Keratinocyte (primary cell): ENCODE data around the gene CEBPZ. TPM values are rescaled to one million over a fixed set of nuclear protein-coding genes. Genes with fewer than 3 reads are reported as not detected.
"Not testable (repeated sequence)": the region's sequence is repeated elsewhere in the genome, so short reads cannot be mapped to it uniquely, and the experiment has no call there.

Source experiments
- DNase-seq: peaks from one replicate; pipeline ENCODE4 v3.0.0-alpha.2; 2011; ENCODE audit warnings: low read depth, missing footprints, low spot score
- FAIRE-seq: peaks from 2 replicates; lab custom pipeline; 2011; peaks lifted over from hg19 to GRCh38; lab: Jason Lieb, UNC
- H2AFZ ChIP-seq: 2 replicates; pipeline ENCODE4 v1.6.0; 2012; ENCODE audit warnings: low read length, control low read depth, inconsistent platforms; ENCODE audit not compliant: control insufficient read depth
- H3K27ac ChIP-seq: 2 replicates; pipeline ENCODE4 v1.5.1; 2011; ENCODE audit warnings: low read length; ENCODE audit not compliant: control insufficient read depth, insufficient read depth
- H3K27me3 ChIP-seq: 3 replicates; pipeline ENCODE4 v1.6.0; 2011; ENCODE audit warnings: low read length; ENCODE audit not compliant: control insufficient read depth, insufficient read depth; ENCODE audit errors: extremely low read depth
- H3K36me3 ChIP-seq, 2 experiments: 2 replicates in 1 of 2; 3 replicates in 1 of 2; pipeline ENCODE4 v1.5.1; 2011; ENCODE audit warnings: low read length in 2 of 2, mild to moderate bottlenecking in 1 of 2; ENCODE audit not compliant: control insufficient read depth in 2 of 2, insufficient read depth in 2 of 2; ENCODE audit errors: extremely low read depth in 1 of 2
- H3K4me1 ChIP-seq: 3 replicates; pipeline ENCODE4 v1.5.1; 2011; ENCODE audit warnings: low read length; ENCODE audit not compliant: control insufficient read depth, insufficient read depth; ENCODE audit errors: extremely low read depth
- H3K4me2 ChIP-seq: 3 replicates; pipeline ENCODE4 v1.6.0; 2011; ENCODE audit warnings: low read depth, low read length; ENCODE audit not compliant: control insufficient read depth, insufficient read depth; ENCODE audit errors: extremely low read depth
- H3K4me3 ChIP-seq, 3 experiments: fragments of 200-600 bp in 1 of 3; sonication (generic) in 1 of 3; 2 replicates in 2 of 3; 3 replicates in 1 of 3; pipeline ENCODE4 v1.5.1; 2011 to 2016; ENCODE audit warnings: low read length in 3 of 3, mild to moderate bottlenecking in 3 of 3, control low read depth in 2 of 3, inconsistent platforms in 1 of 3, low read depth in 1 of 3, mixed read lengths in 1 of 3, mixed run types in 1 of 3, moderate library complexity in 1 of 3; ENCODE audit not compliant: control insufficient read depth in 2 of 3, insufficient read depth in 2 of 3; ENCODE audit errors: extremely low read depth in 1 of 3
- H3K79me2 ChIP-seq: 2 replicates; pipeline ENCODE4 v1.6.0; 2012; ENCODE audit warnings: low read length; ENCODE audit not compliant: control insufficient read depth, insufficient read depth
- H3K9ac ChIP-seq: 3 replicates; pipeline ENCODE4 v1.6.0; 2011; ENCODE audit warnings: low read length; ENCODE audit not compliant: control insufficient read depth, insufficient read depth; ENCODE audit errors: extremely low read depth
- H3K9me1 ChIP-seq: 3 replicates; pipeline ENCODE4 v1.6.0; 2011; ENCODE audit warnings: low read length; ENCODE audit not compliant: control insufficient read depth, insufficient read depth; ENCODE audit errors: extremely low read depth
- H3K9me3 ChIP-seq: 2 replicates; pipeline ENCODE4 v1.5.1; 2012; ENCODE audit warnings: low read depth, low read length; ENCODE audit not compliant: control insufficient read depth
- H4K20me1 ChIP-seq: 3 replicates; pipeline ENCODE4 v1.6.0; 2011; ENCODE audit warnings: low read length; ENCODE audit not compliant: control insufficient read depth, insufficient read depth; ENCODE audit errors: extremely low read depth
- CTCF ChIP-seq, 3 experiments: IDR thresholded peaks in 1 of 3; conservative IDR thresholded peaks in 1 of 3; optimal IDR thresholded peaks in 1 of 3; 2 replicates in 2 of 3; 3 replicates in 1 of 3; pipeline versions ENCODE3 to v1.5.1; 2011; ENCODE audit warnings: low read length in 3 of 3, mild to moderate bottlenecking in 3 of 3, moderate library complexity in 2 of 3, control low read depth in 1 of 3, inconsistent platforms in 1 of 3; ENCODE audit not compliant: insufficient read depth in 2 of 3; ENCODE audit errors: extremely low read depth in 1 of 3
- EZH2 ChIP-seq: IDR thresholded peaks from one replicate; pipeline ENCODE4 v1.6.1; 2012; ENCODE audit warnings: inconsistent platforms, mild to moderate bottlenecking, low read length, moderate library complexity
- dilution Hi-C: fragments of 300-500 bp; cut with MboI; formaldehyde crosslinking; loops from one replicate; pipeline ENCODE4 v1.7.0; 2020; ENCODE audit warnings: low sequenced_read_pairs; ENCODE audit not compliant: extremely low pct_ligation_motif_present
- polyA plus RNA-seq, 5 experiments: library from polyadenylated mRNA; depleted of rRNA in 3 of 5; stranded (reverse) in 3 of 5; stranded (forward) in 1 of 5; unstranded in 1 of 5; fragments of >200 nt; gene quantifications; 1 replicate in 1 of 5; 2 replicates in 3 of 5; 3 replicates in 1 of 5; pipeline versions ENCODE4 v1.2.1 to v1.2.3, GENCODE V29; 2011 to 2012; ENCODE audit warnings: missing spikeins in 2 of 5, low read depth in 1 of 5, low replicate concordance in 1 of 5

Gene CEBPZ
- polyA plus RNA-seq, 1 donor (not counting 4 experiments of a cell fraction or from before 2014, with no cell fraction given): 33.8 TPM

GRCh38 chr2:37226863-37227262 lies 4.5 kb downstream of the CEBPZ start:
- no peak overlapping the region for H3K4me3 ChIP-seq
- H3K9me1 ChIP-seq: peaks cover 4% of the 10 kb centered on the region
- no peak for TF ChIP-seq EZH2
- TF ChIP-seq CTCF (optimal IDR thresholded peaks at IDR 0.05 in 1 of 3, IDR thresholded peaks at IDR 0.05 in 1 of 3, conservative IDR thresholded peaks at IDR 0.05 in 1 of 3; ENCODE audit: extremely low read depth in 1 of 3, insufficient read depth in 2 of 3, low read length in 3 of 3): no peak
- H3K36me3 ChIP-seq: peaks cover 12 to 30% of the 10 kb centered on the region in 2 experiments
- peaks cover 76% of the 10 kb centered on the region for H3K79me2 ChIP-seq
- H3K9ac ChIP-seq: no peak overlapping the region
- DNase-seq: no peak
- no peak overlapping the region for H3K4me2 ChIP-seq
- H4K20me1 ChIP-seq: peaks cover 4% of the 10 kb centered on the region
- H3K9me3 ChIP-seq: no peaks in the 10 kb centered on the region
- no peak for FAIRE-seq
- H3K27me3 ChIP-seq: no peaks in the 10 kb centered on the region
- dilution Hi-C loops: no loop called here
- peaks cover 12% of the 10 kb centered on the region for H3K4me1 ChIP-seq
- H3K27ac ChIP-seq: no peak overlapping the region
- H2AFZ ChIP-seq: no peak overlapping the region

GRCh38 chr2:37225129-37225528 lies 6.3 kb downstream of the CEBPZ start:
- H3K27me3 ChIP-seq, H3K9me1 ChIP-seq, DNase-seq, FAIRE-seq, H3K4me3 ChIP-seq, H3K27ac ChIP-seq, H4K20me1 ChIP-seq, H3K4me2 ChIP-seq, H3K9me3 ChIP-seq, dilution Hi-C loops, H2AFZ ChIP-seq, H3K9ac ChIP-seq: not testable (repeated sequence)
- peaks cover 60% of the 10 kb centered on the region for H3K79me2 ChIP-seq
- H3K36me3 ChIP-seq: peaks cover 13 to 30% of the 10 kb centered on the region in 2 experiments
- peaks cover 10% of the 10 kb centered on the region for H3K4me1 ChIP-seq

- Histone ChIP-seq H3K27me3 (no peaks in the 10 kb centered on the region), H2AFZ (no peak overlapping the region), H3K4me2 (no peak overlapping the region), H3K9me3 (no peaks in the 10 kb centered on the region), H3K36me3 (peaks cover 13 to 30% of the 10 kb centered on the region in 2 experiments), H3K4me3 (no peak overlapping the region), H3K27ac (no peak overlapping the region), H3K4me1 (peaks cover 6% of the 10 kb centered on the region), H3K79me2 (peaks cover 49% of the 10 kb centered on the region), H4K20me1 (peaks cover 4% of the 10 kb centered on the region), H3K9ac (no peak overlapping the region), H3K9me1 (peaks cover 4% of the 10 kb centered on the region)
- TF ChIP-seq EZH2 (no peak), CTCF (optimal IDR thresholded peaks at IDR 0.05 in 1 of 3, IDR thresholded peaks at IDR 0.05 in 1 of 3, conservative IDR thresholded peaks at IDR 0.05 in 1 of 3; ENCODE audit: extremely low read depth in 1 of 3, insufficient read depth in 2 of 3, low read length in 3 of 3) (no peak)
- DNase-seq (no peak), FAIRE-seq (no peak)
- dilution Hi-C loops: no loop called here
Measured at GRCh38 chr2:37224063-37224462, 7.3 kb downstream of the CEBPZ start.
